Osteoblast (primary cell): ENCODE results near the gene ADAM29. TPM values are rescaled to one million over a fixed set of nuclear protein-coding genes. Genes with fewer than 3 reads are reported as not detected.

Experiments used
- DNase-seq: peaks from one replicate; pipeline ENCODE4 v3.0.0; 2011; ENCODE audit warnings: low spot score, mixed read lengths; ENCODE audit not compliant: insufficient read length; ENCODE audit errors: missing footprints
- H2AFZ ChIP-seq: 2 replicates; pipeline ENCODE4 v1.6.0; 2011; ENCODE audit warnings: mild to moderate bottlenecking, low read length
- H3K27ac ChIP-seq: 2 replicates; pipeline ENCODE4 v1.5.1; 2011; ENCODE audit warnings: mild to moderate bottlenecking, low read depth, low read length, moderate library complexity
- H3K27me3 ChIP-seq: 2 replicates; pipeline ENCODE4 v1.6.0; 2012; ENCODE audit warnings: mild to moderate bottlenecking, control low read depth, inconsistent platforms, low read length, moderate library complexity; ENCODE audit not compliant: insufficient read depth
- H3K36me3 ChIP-seq: 2 replicates; pipeline ENCODE4 v1.5.1; 2011; ENCODE audit warnings: mild to moderate bottlenecking, low read length, control low read depth, moderate library complexity; ENCODE audit not compliant: insufficient read depth
- H3K4me1 ChIP-seq: 2 replicates; pipeline ENCODE4 v1.5.1; 2011; ENCODE audit warnings: mild to moderate bottlenecking, low read length, control low read depth, moderate library complexity; ENCODE audit not compliant: insufficient read depth
- H3K4me2 ChIP-seq: 2 replicates; pipeline ENCODE4 v1.6.0; 2011; ENCODE audit warnings: mild to moderate bottlenecking, low read length; ENCODE audit not compliant: insufficient read depth
- H3K4me3 ChIP-seq: fragments of 200-600 bp; sonication (generic); 3 replicates; pipeline ENCODE4 v1.5.1; 2012; ENCODE audit warnings: mild to moderate bottlenecking, low read length, inconsistent platforms; ENCODE audit not compliant: insufficient read depth
- H3K79me2 ChIP-seq: 2 replicates; pipeline ENCODE4 v1.6.0; 2012; ENCODE audit warnings: mild to moderate bottlenecking, low read length, control low read depth, inconsistent platforms; ENCODE audit not compliant: insufficient read depth
- H3K9me3 ChIP-seq: 2 replicates; pipeline ENCODE4 v1.5.1; 2011; ENCODE audit warnings: low read depth, low read length, control low read depth
- H4K20me1 ChIP-seq: 2 replicates; pipeline ENCODE4 v1.6.0; 2012; ENCODE audit warnings: mild to moderate bottlenecking, low read length, control low read depth; ENCODE audit not compliant: insufficient read depth
- CTCF ChIP-seq: IDR thresholded peaks from 2 replicates; pipeline ENCODE4 v1.5.1; 2011; ENCODE audit warnings: mild to moderate bottlenecking, low read depth, low read length, moderate library complexity; ENCODE audit errors: extremely low read depth
- total RNA-seq: library from RNA; depleted of rRNA; stranded (reverse); fragments of >200 nt; gene quantifications from 2 replicates; pipeline ENCODE4 v1.2.3, GENCODE V29; 2012

The ADAM29 gene
- total RNA-seq, 1 donor = not detected

GRCh38 chr4:174926958-174927357 lies 8.8 kb downstream of the ADAM29 start:
- H3K9me3 ChIP-seq = no peaks in the 10 kb centered on the region
- no peaks in the 10 kb centered on the region for H3K4me1 ChIP-seq
- no peak for DNase-seq
- no peaks in the 10 kb centered on the region for H4K20me1 ChIP-seq
- no peak for TF ChIP-seq CTCF
- no peak overlapping the region for H3K4me3 ChIP-seq
- no peaks in the 10 kb centered on the region for H3K27me3 ChIP-seq
- no peak overlapping the region for H3K4me2 ChIP-seq
- H3K27ac ChIP-seq = no peak overlapping the region
- H2AFZ ChIP-seq = no peak overlapping the region
- H3K79me2 ChIP-seq = no peaks in the 10 kb centered on the region
- H3K36me3 ChIP-seq = no peaks in the 10 kb centered on the region

GRCh38 chr4:174928174-174928573 lies 10.0 kb downstream of the ADAM29 start:
- Histone ChIP-seq H3K4me3 (no peak overlapping the region), H3K36me3 (no peaks in the 10 kb centered on the region), H2AFZ (no peak overlapping the region), H3K79me2 (no peaks in the 10 kb centered on the region), H4K20me1 (no peaks in the 10 kb centered on the region), H3K4me2 (no peak overlapping the region), H3K4me1 (no peaks in the 10 kb centered on the region), H3K27me3 (no peaks in the 10 kb centered on the region), H3K27ac (no peak overlapping the region), H3K9me3 (no peaks in the 10 kb centered on the region)
- TF ChIP-seq CTCF = no peak
- no peak for DNase-seq

- no peaks in the 10 kb centered on the region for H3K27me3 ChIP-seq
- no peak for DNase-seq
- H3K79me2 ChIP-seq = no peaks in the 10 kb centered on the region
- H3K36me3 ChIP-seq = no peaks in the 10 kb centered on the region
- H2AFZ ChIP-seq = no peak overlapping the region
- no peak overlapping the region for H3K4me3 ChIP-seq
- no peaks in the 10 kb centered on the region for H4K20me1 ChIP-seq
- TF ChIP-seq CTCF = no peak
- H3K9me3 ChIP-seq = no peaks in the 10 kb centered on the region
- no peaks in the 10 kb centered on the region for H3K4me1 ChIP-seq
- no peak overlapping the region for H3K4me2 ChIP-seq
- H3K27ac ChIP-seq = no peak overlapping the region
Observed at GRCh38 chr4:174928575-174929253, 10.6 kb downstream of the ADAM29 start.

GRCh38 chr4:174929346-174929745 lies 11.2 kb downstream of the ADAM29 start:
- Histone ChIP-seq H3K4me1 (no peaks in the 10 kb centered on the region), H3K36me3 (no peaks in the 10 kb centered on the region), H3K4me2 (no peak overlapping the region), H3K9me3 (no peaks in the 10 kb centered on the region), H3K27ac (no peak overlapping the region), H2AFZ (no peak overlapping the region), H3K27me3 (no peaks in the 10 kb centered on the region), H3K4me3 (no peak overlapping the region), H4K20me1 (no peaks in the 10 kb centered on the region), H3K79me2 (no peaks in the 10 kb centered on the region)
- no peak for TF ChIP-seq CTCF
- DNase-seq = no peak
